ENCODE data around the gene SPATS2. TPM values are rescaled to one million over a fixed set of nuclear protein-coding genes. Genes with fewer than 3 reads are reported as not detected.

Gene SPATS2
- total RNA-seq, 1 donor from 2014 or later = 29.9 TPM

DNA sequence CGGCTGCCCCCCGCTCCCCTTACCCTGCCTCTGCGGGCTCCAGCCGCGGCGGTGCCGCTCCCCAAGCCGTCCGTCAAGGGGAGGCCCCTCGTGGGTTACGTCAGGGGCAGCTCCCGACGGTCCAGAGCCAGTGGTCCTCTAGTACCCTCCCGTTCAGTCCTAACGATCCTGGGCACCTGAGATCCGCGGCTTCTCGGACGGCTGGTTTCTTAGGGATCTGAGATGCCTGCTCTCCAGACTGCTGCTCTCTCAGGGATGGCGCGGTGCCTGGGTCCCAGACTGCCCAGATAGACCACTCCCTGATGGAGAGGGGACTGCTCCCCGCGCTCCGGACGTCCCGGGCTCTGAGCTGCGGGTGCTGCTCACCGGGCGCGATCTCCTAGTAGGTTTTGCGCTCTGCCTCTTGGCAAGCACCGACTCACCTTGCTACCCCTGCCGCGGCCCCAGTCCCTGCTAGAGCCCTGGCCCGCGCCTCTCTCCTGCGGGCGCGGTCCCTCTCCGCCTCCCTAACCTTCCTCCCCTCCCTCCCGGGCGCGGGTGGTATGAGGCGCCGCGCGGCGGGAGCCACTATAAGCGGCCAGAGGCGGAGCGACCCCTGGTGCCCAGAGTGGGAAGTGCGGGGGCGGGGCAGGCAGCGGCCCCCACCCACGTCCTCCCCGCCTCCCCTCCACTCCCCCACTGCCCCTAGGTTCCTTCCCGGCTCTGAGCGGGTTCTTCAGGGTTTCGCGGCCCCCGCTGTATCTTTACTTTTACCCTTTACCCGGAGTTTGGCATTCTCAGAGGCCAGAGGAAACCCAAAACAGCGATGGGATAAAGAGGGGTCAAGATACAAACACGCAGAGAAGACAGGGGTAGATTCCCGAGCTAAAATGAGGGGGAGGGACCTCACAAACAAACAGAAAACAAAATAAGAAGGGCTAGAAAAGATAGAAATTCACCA lies 30.3 kb upstream of the SPATS2 start, which contains the start of gene C1QL4:
TSS of gene C1QL4 (minus strand) at position 544 of the 940 bp plus-strand sequence. CDS start 711 bp downstream, outside the sequence.
- no peak for DNase-seq (ENCODE audit: low read depth)
- TF ChIP-seq, protein P1, sequence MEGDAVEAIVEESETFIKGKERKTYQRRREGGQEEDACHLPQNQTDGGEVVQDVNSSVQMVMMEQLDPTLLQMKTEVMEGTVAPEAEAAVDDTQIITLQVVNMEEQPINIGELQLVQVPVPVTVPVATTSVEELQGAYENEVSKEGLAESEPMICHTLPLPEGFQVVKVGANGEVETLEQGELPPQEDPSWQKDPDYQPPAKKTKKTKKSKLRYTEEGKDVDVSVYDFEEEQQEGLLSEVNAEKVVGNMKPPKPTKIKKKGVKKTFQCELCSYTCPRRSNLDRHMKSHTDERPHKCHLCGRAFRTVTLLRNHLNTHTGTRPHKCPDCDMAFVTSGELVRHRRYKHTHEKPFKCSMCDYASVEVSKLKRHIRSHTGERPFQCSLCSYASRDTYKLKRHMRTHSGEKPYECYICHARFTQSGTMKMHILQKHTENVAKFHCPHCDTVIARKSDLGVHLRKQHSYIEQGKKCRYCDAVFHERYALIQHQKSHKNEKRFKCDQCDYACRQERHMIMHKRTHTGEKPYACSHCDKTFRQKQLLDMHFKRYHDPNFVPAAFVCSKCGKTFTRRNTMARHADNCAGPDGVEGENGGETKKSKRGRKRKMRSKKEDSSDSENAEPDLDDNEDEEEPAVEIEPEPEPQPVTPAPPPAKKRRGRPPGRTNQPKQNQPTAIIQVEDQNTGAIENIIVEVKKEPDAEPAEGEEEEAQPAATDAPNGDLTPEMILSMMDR (conservative IDR thresholded peaks at IDR 0.05; ENCODE audit: low read depth, low read length) = peak; percentile 72
- peak within 1 kb of the TSS; percentile 45 for H3K4me3 ChIP-seq (ENCODE audit: low read depth, low read length)

DNA sequence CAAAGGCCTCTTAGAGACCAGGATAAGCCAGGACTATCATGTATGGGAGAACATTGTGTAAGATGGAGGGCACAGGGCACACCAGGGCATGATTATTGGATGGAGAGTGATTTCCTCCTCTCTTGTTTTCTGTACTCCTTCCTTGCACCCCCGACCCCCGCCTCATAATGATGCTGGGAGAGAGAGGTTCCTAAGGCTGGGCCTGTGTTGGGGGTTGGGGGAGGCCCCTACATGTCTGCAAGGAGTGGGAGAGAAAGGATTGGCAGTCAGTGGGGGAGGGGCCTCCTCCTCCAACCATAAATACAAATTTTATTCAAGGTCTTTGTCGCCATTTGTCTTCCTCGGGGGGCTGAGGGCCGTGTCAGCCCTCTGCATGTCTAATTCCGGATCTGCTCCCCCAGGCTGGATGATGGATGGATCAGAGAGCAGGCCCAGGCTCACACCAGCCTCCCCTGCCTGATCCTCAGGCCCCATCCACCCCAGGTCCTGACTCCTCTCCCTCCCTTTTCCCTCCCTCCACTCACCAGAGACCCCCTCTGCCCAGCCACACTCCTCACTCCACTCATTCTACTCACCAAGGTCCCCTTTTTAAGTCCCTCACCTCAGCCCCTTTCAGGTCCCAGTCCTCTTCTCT lies 28.3 kb upstream of the SPATS2 start:
- TF ChIP-seq, protein P1 (conservative IDR thresholded peaks at IDR 0.05; ENCODE audit: low read depth, low read length) = no peak
- H3K4me3 ChIP-seq (ENCODE audit: low read depth, low read length) = no peak overlapping the region
- no peak for DNase-seq (ENCODE audit: low read depth)

DNA sequence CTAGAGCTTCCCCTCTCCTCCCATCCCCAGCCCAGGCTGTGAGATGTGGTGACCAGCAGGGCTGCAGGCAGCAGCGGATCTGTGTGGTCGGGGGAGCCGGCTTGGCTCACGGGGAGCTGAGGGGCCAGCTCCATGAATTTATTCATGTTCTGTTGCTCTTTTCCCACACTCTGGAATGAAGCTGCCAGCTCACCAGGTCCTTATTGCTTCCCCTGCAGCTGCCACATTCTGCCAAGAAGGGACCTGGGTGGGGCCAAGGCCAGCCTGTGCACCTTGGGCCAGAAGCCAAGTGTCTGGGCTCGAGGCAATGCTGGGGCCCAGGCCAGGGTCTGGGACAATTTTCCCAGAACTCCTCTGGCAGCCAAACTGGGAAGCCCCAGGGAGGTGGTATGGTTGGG lies 27.8 kb upstream of the SPATS2 start:
- H3K4me3 ChIP-seq (ENCODE audit: low read depth, low read length) = no peak overlapping the region
- TF ChIP-seq, protein P1 (conservative IDR thresholded peaks at IDR 0.05; ENCODE audit: low read depth, low read length) = no peak
- no peak for DNase-seq (ENCODE audit: low read depth)

GRCh38 chr12:49340095-49340870 lies 27.0 kb upstream of the SPATS2 start:
- no peak overlapping the region for H3K4me3 ChIP-seq (ENCODE audit: low read depth, low read length)
- TF ChIP-seq, protein P1 (conservative IDR thresholded peaks at IDR 0.05; ENCODE audit: low read depth, low read length) = no peak
- no peak for DNase-seq (ENCODE audit: low read depth)

- TF ChIP-seq, protein P1 (conservative IDR thresholded peaks at IDR 0.05; ENCODE audit: low read depth, low read length) = no peak
- no peak overlapping the region for H3K4me3 ChIP-seq (ENCODE audit: low read depth, low read length)
- DNase-seq (ENCODE audit: low read depth) = no peak
Observed at GRCh38 chr12:49340971-49341776, 26.1 kb upstream of the SPATS2 start.

GRCh38 chr12:49341777-49342065 lies 25.5 kb upstream of the SPATS2 start:
- H3K4me3 ChIP-seq (ENCODE audit: low read depth, low read length) = no peak overlapping the region

More at GRCh38 chr12:49341777-49342065, 25.5 kb upstream of the SPATS2 start:
- DNase-seq (ENCODE audit: low read depth) = no peak
- TF ChIP-seq, protein P1 (conservative IDR thresholded peaks at IDR 0.05; ENCODE audit: low read depth, low read length) = no peak
